WTC11 (cell line): Measurements from ENCODE around the gene TRIM3. TPM values are rescaled to one million over a fixed set of nuclear protein-coding genes. Genes with fewer than 3 reads are reported as not detected.

ENCODE experiments used
- HMGA2 ChIP-seq: fragments of 250-450 bp; sonication (Bioruptor Pico); IDR thresholded peaks from 2 replicates; pipeline ENCODE4 v1.4.0; 2021; ENCODE audit warnings: mild to moderate bottlenecking, moderate library complexity
- JUN ChIP-seq: sonication (generic); formaldehyde crosslinking; IDR thresholded peaks from 2 replicates; pipeline ENCODE4 v1.8.0; 2023; ENCODE audit warnings: mild to moderate bottlenecking, missing genetic modification reagents
- KAT7 ChIP-seq: sonication (generic); formaldehyde crosslinking; IDR thresholded peaks from 2 replicates; pipeline ENCODE4 v1.8.1; 2023; ENCODE audit warnings: missing genetic modification reagents, mild to moderate bottlenecking, borderline replicate concordance
- MYBL2 ChIP-seq: sonication (generic); formaldehyde crosslinking; IDR thresholded peaks from 2 replicates; pipeline ENCODE4 v1.8.1; 2023; ENCODE audit warnings: mild to moderate bottlenecking, moderate library complexity, missing genetic modification reagents
- NFE2L1 ChIP-seq: sonication (generic); formaldehyde crosslinking; IDR thresholded peaks from 2 replicates; pipeline ENCODE4 v1.8.1; 2023; ENCODE audit warnings: missing genetic modification reagents
- NR3C1 ChIP-seq: sonication (generic); formaldehyde crosslinking; conservative IDR thresholded peaks from 2 replicates; pipeline ENCODE4 v1.8.1; 2023; ENCODE audit warnings: low read depth, mild to moderate bottlenecking, missing genetic modification reagents
- OVOL2 ChIP-seq: fragments of 250-450 bp; sonication (Bioruptor Pico); IDR thresholded peaks from 2 replicates; pipeline ENCODE4 v1.9.0; 2021; ENCODE audit warnings: mild to moderate bottlenecking, borderline replicate concordance
- PRRX2 ChIP-seq: fragments of 250-450 bp; sonication (Bioruptor Pico); IDR thresholded peaks from 2 replicates; pipeline ENCODE4 v1.8.0; 2021; ENCODE audit warnings: mild to moderate bottlenecking
- TCF7 ChIP-seq: sonication (generic); formaldehyde crosslinking; IDR thresholded peaks from 2 replicates; pipeline ENCODE4 v1.8.0; 2022; ENCODE audit warnings: mild to moderate bottlenecking, low read depth, missing genetic modification reagents, moderate library complexity
- ZNF671 ChIP-seq: fragments of 250-450 bp; sonication (Bioruptor Pico); IDR thresholded peaks from 2 replicates; pipeline ENCODE4 v1.8.0; 2021; ENCODE audit warnings: mild to moderate bottlenecking
- total RNA-seq: library from RNA; stranded (reverse); gene quantifications from 3 replicates; pipeline ENCODE4 v1.2.3, GENCODE V29; 2021
- TF ChIP-seq, protein P1 (sequence below): sonication (generic); formaldehyde crosslinking; IDR thresholded peaks from 2 replicates; pipeline ENCODE4 v1.8.1; 2023; ENCODE audit warnings: mild to moderate bottlenecking, missing genetic modification reagents
- TF ChIP-seq, protein P2 (sequence below): sonication (generic); formaldehyde crosslinking; IDR thresholded peaks from 2 replicates; pipeline ENCODE4 v1.8.1; 2023; ENCODE audit warnings: mild to moderate bottlenecking, missing genetic modification reagents, borderline replicate concordance
- TF ChIP-seq, protein P3 (sequence below): fragments of 250-450 bp; sonication (Bioruptor Pico); conservative IDR thresholded peaks from 2 replicates; pipeline ENCODE4 v1.9.0; 2021; ENCODE audit warnings: mild to moderate bottlenecking
- TF ChIP-seq, protein P4 (sequence below): fragments of 200-600 bp; IDR thresholded peaks from 2 replicates; pipeline ENCODE4 v1.8.0; 2022; ENCODE audit warnings: antibody characterized with exemption
- TF ChIP-seq, protein P5 (sequence below): sonication (generic); formaldehyde crosslinking; IDR thresholded peaks from 2 replicates; pipeline ENCODE4 v1.8.1; 2022; ENCODE audit warnings: missing genetic modification reagents, borderline replicate concordance
- TF ChIP-seq, protein P6 (sequence below): sonication (generic); formaldehyde crosslinking; IDR thresholded peaks from 2 replicates; pipeline ENCODE4 v1.8.0; 2022; ENCODE audit warnings: mild to moderate bottlenecking, missing genetic modification reagents
- TF ChIP-seq, protein P7 (sequence below): sonication (generic); formaldehyde crosslinking; IDR thresholded peaks from 2 replicates; pipeline ENCODE4 v1.8.0; 2022; ENCODE audit warnings: mild to moderate bottlenecking, missing genetic modification reagents
- TF ChIP-seq, protein P8 (sequence below): sonication (generic); formaldehyde crosslinking; IDR thresholded peaks from 2 replicates; pipeline ENCODE4 v1.8.0; 2023; ENCODE audit warnings: mild to moderate bottlenecking, missing genetic modification reagents
- TF ChIP-seq, protein P9 (sequence below): sonication (generic); formaldehyde crosslinking; IDR thresholded peaks from 2 replicates; pipeline ENCODE4 v1.8.1; 2022; ENCODE audit warnings: mild to moderate bottlenecking, moderate library complexity, missing genetic modification reagents
- TF ChIP-seq, protein P10 (sequence below): sonication (generic); formaldehyde crosslinking; conservative IDR thresholded peaks from 2 replicates; pipeline ENCODE4 v1.8.1; 2022; ENCODE audit warnings: mild to moderate bottlenecking, missing genetic modification reagents

Gene TRIM3
- total RNA-seq, 1 experiment from 2014 or later: 21.3 TPM

DNA sequence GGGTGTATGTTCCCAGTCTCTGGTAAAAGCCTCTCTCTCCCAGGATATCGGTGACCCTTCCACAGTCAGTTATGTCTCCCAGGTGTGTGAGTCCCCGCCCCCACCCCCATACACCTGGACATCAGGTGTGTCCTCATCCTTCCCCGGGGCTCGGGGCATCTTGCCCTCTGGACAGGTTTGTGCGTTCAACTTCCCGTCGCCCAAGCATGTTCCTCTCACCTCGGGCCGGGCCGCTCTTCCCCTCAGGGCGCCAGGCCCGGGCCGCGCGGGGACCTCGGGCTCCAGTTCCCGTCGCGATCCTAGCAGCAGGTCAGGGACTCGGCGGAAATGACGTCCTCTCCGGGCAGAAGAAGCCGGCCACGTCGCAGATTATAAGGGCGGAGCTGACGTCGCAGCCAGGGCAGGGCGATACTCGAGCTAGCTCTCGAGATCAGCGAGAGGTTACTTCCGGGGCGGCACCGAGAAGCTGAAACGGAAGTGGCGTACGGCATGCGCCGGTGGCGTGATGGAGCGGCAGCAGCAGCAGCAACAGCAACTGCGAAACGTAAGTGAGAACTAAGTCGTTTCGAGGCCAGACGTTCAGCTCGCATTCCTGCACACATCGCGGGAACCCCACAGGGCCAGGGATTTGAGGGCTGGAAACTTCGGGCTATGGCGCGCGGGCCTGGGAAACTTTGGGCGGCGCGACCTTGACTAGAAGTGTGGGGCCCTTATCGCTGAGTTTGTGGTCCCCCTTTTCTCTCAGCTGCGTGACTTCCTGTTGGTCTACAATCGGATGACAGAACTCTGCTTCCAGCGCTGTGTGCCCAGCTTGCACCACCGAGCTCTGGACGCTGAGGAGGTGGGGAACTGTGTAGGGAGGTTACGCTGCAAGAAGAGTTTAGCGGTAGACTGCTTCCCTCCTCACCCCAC lies 7.5 kb upstream of the TRIM3 start, which contains the start of the genes ARFIP2 and TIMM10B (continued):
- TF ChIP-seq, protein P1, sequence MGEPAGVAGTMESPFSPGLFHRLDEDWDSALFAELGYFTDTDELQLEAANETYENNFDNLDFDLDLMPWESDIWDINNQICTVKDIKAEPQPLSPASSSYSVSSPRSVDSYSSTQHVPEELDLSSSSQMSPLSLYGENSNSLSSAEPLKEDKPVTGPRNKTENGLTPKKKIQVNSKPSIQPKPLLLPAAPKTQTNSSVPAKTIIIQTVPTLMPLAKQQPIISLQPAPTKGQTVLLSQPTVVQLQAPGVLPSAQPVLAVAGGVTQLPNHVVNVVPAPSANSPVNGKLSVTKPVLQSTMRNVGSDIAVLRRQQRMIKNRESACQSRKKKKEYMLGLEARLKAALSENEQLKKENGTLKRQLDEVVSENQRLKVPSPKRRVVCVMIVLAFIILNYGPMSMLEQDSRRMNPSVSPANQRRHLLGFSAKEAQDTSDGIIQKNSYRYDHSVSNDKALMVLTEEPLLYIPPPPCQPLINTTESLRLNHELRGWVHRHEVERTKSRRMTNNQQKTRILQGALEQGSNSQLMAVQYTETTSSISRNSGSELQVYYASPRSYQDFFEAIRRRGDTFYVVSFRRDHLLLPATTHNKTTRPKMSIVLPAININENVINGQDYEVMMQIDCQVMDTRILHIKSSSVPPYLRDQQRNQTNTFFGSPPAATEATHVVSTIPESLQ (CRISPR knock-in tag): no peak
- TF ChIP-seq TCF7: no peak
- TF ChIP-seq, protein P2, sequence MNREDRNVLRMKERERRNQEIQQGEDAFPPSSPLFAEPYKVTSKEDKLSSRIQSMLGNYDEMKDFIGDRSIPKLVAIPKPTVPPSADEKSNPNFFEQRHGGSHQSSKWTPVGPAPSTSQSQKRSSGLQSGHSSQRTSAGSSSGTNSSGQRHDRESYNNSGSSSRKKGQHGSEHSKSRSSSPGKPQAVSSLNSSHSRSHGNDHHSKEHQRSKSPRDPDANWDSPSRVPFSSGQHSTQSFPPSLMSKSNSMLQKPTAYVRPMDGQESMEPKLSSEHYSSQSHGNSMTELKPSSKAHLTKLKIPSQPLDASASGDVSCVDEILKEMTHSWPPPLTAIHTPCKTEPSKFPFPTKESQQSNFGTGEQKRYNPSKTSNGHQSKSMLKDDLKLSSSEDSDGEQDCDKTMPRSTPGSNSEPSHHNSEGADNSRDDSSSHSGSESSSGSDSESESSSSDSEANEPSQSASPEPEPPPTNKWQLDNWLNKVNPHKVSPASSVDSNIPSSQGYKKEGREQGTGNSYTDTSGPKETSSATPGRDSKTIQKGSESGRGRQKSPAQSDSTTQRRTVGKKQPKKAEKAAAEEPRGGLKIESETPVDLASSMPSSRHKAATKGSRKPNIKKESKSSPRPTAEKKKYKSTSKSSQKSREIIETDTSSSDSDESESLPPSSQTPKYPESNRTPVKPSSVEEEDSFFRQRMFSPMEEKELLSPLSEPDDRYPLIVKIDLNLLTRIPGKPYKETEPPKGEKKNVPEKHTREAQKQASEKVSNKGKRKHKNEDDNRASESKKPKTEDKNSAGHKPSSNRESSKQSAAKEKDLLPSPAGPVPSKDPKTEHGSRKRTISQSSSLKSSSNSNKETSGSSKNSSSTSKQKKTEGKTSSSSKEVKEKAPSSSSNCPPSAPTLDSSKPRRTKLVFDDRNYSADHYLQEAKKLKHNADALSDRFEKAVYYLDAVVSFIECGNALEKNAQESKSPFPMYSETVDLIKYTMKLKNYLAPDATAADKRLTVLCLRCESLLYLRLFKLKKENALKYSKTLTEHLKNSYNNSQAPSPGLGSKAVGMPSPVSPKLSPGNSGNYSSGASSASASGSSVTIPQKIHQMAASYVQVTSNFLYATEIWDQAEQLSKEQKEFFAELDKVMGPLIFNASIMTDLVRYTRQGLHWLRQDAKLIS (CRISPR knock-in tag): no peak
- TF ChIP-seq, protein P3, sequence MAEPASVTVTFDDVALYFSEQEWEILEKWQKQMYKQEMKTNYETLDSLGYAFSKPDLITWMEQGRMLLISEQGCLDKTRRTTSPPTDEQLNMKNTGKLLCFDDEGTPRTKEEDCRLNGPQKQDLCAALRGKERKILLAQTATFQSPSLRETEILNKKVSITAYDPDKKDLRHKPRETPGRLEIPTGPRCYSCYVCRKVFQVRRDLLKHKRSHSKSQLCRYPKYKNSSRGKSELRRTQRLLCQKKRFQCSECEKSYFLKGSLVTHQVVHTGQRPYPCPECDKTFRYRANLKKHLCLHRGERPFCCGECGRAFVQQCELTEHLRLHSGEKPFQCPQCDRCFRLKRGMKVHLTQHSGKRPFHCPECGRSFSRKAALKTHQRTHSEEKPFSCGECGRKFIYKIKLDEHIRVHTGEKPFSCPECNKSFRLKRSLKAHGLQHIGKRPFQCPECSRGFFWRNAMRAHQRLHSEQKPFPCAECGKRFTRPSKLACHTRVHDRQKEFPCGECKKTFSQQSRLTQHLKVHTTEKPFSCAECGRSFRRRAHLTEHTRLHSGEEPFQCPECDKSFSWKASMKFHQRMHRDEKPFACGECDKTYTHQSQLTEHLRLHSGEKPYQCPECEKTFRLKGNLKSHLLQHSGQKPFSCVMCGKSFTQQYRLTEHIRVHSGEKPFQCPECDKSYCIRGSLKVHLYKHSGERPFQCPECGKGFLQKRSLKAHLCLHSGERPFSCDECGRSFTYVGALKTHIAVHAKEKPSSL: no peak
- no peak for TF ChIP-seq OVOL2
- no peak for TF ChIP-seq PRRX2 (CRISPR knock-in tag)
- TF ChIP-seq, protein P4, sequence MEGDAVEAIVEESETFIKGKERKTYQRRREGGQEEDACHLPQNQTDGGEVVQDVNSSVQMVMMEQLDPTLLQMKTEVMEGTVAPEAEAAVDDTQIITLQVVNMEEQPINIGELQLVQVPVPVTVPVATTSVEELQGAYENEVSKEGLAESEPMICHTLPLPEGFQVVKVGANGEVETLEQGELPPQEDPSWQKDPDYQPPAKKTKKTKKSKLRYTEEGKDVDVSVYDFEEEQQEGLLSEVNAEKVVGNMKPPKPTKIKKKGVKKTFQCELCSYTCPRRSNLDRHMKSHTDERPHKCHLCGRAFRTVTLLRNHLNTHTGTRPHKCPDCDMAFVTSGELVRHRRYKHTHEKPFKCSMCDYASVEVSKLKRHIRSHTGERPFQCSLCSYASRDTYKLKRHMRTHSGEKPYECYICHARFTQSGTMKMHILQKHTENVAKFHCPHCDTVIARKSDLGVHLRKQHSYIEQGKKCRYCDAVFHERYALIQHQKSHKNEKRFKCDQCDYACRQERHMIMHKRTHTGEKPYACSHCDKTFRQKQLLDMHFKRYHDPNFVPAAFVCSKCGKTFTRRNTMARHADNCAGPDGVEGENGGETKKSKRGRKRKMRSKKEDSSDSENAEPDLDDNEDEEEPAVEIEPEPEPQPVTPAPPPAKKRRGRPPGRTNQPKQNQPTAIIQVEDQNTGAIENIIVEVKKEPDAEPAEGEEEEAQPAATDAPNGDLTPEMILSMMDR: no peak
- TF ChIP-seq, protein P5, sequence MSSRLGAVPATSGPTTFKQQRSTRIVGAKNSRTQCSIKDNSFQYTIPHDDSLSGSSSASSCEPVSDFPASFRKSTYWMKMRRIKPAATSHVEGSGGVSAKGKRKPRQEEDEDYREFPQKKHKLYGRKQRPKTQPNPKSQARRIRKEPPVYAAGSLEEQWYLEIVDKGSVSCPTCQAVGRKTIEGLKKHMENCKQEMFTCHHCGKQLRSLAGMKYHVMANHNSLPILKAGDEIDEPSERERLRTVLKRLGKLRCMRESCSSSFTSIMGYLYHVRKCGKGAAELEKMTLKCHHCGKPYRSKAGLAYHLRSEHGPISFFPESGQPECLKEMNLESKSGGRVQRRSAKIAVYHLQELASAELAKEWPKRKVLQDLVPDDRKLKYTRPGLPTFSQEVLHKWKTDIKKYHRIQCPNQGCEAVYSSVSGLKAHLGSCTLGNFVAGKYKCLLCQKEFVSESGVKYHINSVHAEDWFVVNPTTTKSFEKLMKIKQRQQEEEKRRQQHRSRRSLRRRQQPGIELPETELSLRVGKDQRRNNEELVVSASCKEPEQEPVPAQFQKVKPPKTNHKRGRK (CRISPR knock-in tag): no peak
- TF ChIP-seq HMGA2 (CRISPR knock-in tag): no peak
- no peak for TF ChIP-seq NFE2L1 (CRISPR knock-in tag)
- TF ChIP-seq MYBL2 (CRISPR knock-in tag): peak; percentile 91
- TF ChIP-seq, protein P6, sequence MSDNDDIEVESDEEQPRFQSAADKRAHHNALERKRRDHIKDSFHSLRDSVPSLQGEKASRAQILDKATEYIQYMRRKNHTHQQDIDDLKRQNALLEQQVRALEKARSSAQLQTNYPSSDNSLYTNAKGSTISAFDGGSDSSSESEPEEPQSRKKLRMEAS (CRISPR knock-in tag): peak; percentile 90
- 0 out of 2 replicates have a peak, but pooled peaks have one; percentile 63 for TF ChIP-seq NR3C1
- TF ChIP-seq, protein P7, sequence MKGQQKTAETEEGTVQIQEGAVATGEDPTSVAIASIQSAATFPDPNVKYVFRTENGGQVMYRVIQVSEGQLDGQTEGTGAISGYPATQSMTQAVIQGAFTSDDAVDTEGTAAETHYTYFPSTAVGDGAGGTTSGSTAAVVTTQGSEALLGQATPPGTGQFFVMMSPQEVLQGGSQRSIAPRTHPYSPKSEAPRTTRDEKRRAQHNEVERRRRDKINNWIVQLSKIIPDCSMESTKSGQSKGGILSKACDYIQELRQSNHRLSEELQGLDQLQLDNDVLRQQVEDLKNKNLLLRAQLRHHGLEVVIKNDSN: peak; percentile 41; the same call in 1 of the 2 replicates
- TF ChIP-seq, protein P8, sequence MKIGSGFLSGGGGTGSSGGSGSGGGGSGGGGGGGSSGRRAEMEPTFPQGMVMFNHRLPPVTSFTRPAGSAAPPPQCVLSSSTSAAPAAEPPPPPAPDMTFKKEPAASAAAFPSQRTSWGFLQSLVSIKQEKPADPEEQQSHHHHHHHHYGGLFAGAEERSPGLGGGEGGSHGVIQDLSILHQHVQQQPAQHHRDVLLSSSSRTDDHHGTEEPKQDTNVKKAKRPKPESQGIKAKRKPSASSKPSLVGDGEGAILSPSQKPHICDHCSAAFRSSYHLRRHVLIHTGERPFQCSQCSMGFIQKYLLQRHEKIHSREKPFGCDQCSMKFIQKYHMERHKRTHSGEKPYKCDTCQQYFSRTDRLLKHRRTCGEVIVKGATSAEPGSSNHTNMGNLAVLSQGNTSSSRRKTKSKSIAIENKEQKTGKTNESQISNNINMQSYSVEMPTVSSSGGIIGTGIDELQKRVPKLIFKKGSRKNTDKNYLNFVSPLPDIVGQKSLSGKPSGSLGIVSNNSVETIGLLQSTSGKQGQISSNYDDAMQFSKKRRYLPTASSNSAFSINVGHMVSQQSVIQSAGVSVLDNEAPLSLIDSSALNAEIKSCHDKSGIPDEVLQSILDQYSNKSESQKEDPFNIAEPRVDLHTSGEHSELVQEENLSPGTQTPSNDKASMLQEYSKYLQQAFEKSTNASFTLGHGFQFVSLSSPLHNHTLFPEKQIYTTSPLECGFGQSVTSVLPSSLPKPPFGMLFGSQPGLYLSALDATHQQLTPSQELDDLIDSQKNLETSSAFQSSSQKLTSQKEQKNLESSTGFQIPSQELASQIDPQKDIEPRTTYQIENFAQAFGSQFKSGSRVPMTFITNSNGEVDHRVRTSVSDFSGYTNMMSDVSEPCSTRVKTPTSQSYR (CRISPR knock-in tag): peak; percentile 20; the same call in 1 of the 2 replicates
- TF ChIP-seq KAT7 (CRISPR knock-in tag): peak; percentile 65
- TF ChIP-seq ZNF671 (CRISPR knock-in tag): no peak
- TF ChIP-seq, protein P9, sequence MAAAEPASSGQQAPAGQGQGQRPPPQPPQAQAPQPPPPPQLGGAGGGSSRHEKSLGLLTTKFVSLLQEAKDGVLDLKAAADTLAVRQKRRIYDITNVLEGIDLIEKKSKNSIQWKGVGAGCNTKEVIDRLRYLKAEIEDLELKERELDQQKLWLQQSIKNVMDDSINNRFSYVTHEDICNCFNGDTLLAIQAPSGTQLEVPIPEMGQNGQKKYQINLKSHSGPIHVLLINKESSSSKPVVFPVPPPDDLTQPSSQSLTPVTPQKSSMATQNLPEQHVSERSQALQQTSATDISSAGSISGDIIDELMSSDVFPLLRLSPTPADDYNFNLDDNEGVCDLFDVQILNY (CRISPR knock-in tag): no peak; the same call in 1 of the 2 replicates
- TF ChIP-seq JUN (CRISPR knock-in tag): peak; percentile 30; the same call in 1 of the 2 replicates
- TF ChIP-seq, protein P10, sequence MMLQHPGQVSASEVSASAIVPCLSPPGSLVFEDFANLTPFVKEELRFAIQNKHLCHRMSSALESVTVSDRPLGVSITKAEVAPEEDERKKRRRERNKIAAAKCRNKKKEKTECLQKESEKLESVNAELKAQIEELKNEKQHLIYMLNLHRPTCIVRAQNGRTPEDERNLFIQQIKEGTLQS (CRISPR knock-in tag): no peak
